Activated T-cell treated with anti-CD3 and anti-CD28 coated beads, Interleukin-2, amount 50 U/mL, for 48 hours (primary cell): Measurements from ENCODE around the gene LCP1.

Experiments used
- DNase-seq, 2 experiments: peaks; one replicate each; pipeline ENCODE4 v3.0.0-alpha.2; 2020

Gene LCP1

GRCh38 chr13:46158222-46158621, 23.8 kb downstream of the LCP1 start:
- no peak for DNase-seq

GRCh38 chr13:46154136-46154801, 27.7 kb downstream of the LCP1 start:
- no peak for DNase-seq

GRCh38 chr13:46152627-46153328, 29.2 kb downstream of the LCP1 start:
- DNase-seq = no peak

- no peak for DNase-seq
Measured at GRCh38 chr13:46150134-46150693, 31.8 kb downstream of the LCP1 start.

GRCh38 chr13:46149272-46150133, 32.5 kb downstream of the LCP1 start:
- DNase-seq = no peak

GRCh38 chr13:46146898-46147297, 35.1 kb downstream of the LCP1 start:
- DNase-seq = no peak

GRCh38 chr13:46145950-46146349, 36.0 kb downstream of the LCP1 start:
- DNase-seq = no peak

GRCh38 chr13:46145135-46145534, 36.8 kb downstream of the LCP1 start:
- no peak for DNase-seq

- DNase-seq = no peak
Measured at GRCh38 chr13:46143184-46143701, 38.7 kb downstream of the LCP1 start.

GRCh38 chr13:46142776-46143175, 39.2 kb downstream of the LCP1 start:
- no peak for DNase-seq

- no peak for DNase-seq
Measured at GRCh38 chr13:46140044-46140443, 41.9 kb downstream of the LCP1 start.

- DNase-seq = no peak
Measured at GRCh38 chr13:46137627-46138317, 44.2 kb downstream of the LCP1 start.

- no peak for DNase-seq
Measured at GRCh38 chr13:46136688-46137087, 45.3 kb downstream of the LCP1 start.

- DNase-seq = no peak
Measured at GRCh38 chr13:46134961-46135522, 46.9 kb downstream of the LCP1 start.

- DNase-seq = no peak
Measured at GRCh38 chr13:46134494-46134893, 47.5 kb downstream of the LCP1 start.

- no peak for DNase-seq
Measured at GRCh38 chr13:46132109-46132508, 49.9 kb downstream of the LCP1 start.

GRCh38 chr13:46131705-46132104, 50.3 kb downstream of the LCP1 start:
- DNase-seq = no peak

- no peak for DNase-seq
Measured at GRCh38 chr13:46129955-46130618, 51.9 kb downstream of the LCP1 start.

GRCh38 chr13:46129124-46129523, 52.9 kb downstream of the LCP1 start:
- DNase-seq = no peak

GRCh38 chr13:46127358-46128023, 54.5 kb downstream of the LCP1 start:
- no peak for DNase-seq
